Nucleus accumbens (tissue), 56 donors: ENCODE measurements around the gene DNAJA2.
"Not testable (repeated sequence)": the region's sequence is repeated elsewhere in the genome, so short reads cannot be mapped to it uniquely, and the experiment has no call there.

ENCODE experiments used
- DNase-seq, 56 donors: peaks; one replicate each; lab custom pipeline; 2025; lab: John Stamatoyannopoulos, UW

DNAJA2 gene

GRCh38 chr16:46973207-46973995 is at the start of gene DNAJA2:
Gene DNAJA2 (minus strand): TSS chr16:46973674. CDS start chr16:46973572, 102 bp downstream.
- DNase-seq, result peak; percentile 30 to 94 (median 84)

DNA sequence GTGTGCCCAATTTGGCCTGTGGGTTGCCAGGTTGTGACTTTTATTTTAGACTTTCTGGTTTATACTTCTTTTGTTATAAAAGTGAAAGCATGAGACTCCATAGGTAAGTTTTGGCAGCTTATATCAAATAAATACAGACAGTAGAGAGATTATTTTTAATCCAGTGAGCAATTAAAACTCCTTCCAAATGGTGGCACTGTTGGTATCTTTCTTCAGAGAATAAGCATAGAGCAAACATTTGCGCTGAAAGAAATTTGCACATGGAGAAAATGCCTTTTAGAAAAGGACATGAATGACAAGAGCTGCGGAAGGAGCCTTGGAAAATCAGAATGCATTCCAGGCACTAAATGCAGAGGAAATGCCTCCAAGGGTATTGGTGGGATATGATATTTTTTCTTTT is 46.1 kb upstream of the DNAJA2 start:
- DNase-seq, result no peak

GRCh38 chr16:47018223-47018891 is 44.9 kb upstream of the DNAJA2 start:
- DNase-seq, result peak in 11 of 56 donors; percentile 1 to 24 (median 9)

GRCh38 chr16:47017636-47018035 is 44.2 kb upstream of the DNAJA2 start:
- DNase-seq, result no peak

- DNase-seq, result no peak
These were observed 43.2 kb upstream of the DNAJA2 start for GRCh38 chr16:47016700-47017133.

DNA sequence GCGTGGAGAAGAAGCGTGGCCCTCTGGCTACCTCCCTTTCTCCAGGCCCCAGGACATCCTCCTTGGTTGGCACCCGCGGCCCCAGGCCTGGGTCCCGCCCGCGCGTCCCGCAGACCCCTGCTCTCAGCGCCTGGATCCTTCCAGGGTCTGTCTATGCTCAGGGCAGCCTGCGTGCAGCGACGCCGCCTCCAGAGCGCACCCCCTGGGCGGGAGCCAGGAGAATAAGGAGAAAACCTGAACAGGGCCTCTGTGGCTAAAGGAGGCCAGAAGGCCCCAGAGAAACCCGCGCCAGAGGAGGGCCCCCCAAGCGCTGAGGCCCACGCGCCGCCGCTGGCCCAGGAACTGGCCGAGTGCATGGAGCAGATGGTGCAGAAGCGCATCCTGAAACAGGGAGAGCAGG is 40.4 kb upstream of the DNAJA2 start:
- DNase-seq, result no peak

DNA sequence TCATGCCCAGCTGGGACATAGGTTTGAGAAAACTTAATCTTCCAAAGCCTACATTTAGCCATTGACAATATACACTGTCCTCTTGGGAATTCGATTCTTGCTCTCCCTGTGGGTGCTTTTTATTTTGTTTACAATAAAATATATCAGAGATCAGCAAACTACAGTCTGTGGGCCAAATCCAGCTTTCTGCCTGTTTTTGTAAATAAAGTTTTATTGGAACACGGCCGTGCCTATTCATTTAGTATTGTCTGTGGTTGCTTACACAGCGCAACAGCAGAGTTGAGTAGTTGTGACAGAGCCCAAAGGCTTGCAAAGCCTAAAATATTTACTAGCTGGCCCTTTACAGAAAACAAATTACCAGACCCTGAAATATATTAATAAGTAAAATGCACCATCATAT is 39.7 kb upstream of the DNAJA2 start:
- no peak for DNase-seq

DNA sequence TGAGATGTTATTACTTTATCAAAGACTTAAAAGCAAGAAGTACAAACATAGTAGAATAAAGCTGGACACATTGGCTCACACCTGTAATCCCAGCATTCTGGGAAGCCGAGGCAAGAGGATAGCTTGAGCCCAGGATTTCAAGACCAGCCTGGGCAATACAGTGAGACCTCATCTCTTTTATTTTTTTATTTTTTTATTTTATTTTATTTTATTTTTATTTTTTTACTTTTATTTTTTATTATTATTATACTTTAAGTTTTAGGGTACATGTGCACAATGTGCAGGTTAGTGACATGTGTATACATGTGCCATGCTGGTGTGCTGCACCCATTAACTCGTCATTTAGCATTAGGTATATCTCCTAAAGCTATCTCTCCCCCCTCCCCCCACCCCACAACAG is 37.3 kb upstream of the DNAJA2 start:
- DNase-seq, result not testable (repeated sequence)

- no peak for DNase-seq
These were observed 35.1 kb upstream of the DNAJA2 start for GRCh38 chr16:47008612-47009011.

DNA sequence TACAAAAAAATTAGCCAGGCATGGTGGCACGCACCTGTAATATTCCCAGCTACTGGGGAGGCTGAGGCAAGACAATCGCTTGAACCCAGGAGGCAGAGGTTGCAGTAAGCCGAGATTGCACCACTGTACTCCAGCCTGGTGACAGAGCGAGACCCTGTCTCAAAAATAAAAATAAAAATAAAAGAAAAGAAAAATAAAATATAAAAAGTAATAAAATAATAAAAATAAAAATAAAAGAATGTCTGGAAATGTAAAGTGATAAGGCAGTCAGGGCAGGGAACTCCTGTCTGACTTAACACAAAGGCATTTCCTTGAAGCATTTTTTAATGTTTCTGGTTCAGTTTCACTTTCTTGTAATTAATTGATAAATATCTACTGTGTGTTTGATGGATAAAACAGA is 34.7 kb upstream of the DNAJA2 start:
- DNase-seq, result no peak

GRCh38 chr16:47004652-47005051 is 31.2 kb upstream of the DNAJA2 start:
- no peak for DNase-seq

DNA sequence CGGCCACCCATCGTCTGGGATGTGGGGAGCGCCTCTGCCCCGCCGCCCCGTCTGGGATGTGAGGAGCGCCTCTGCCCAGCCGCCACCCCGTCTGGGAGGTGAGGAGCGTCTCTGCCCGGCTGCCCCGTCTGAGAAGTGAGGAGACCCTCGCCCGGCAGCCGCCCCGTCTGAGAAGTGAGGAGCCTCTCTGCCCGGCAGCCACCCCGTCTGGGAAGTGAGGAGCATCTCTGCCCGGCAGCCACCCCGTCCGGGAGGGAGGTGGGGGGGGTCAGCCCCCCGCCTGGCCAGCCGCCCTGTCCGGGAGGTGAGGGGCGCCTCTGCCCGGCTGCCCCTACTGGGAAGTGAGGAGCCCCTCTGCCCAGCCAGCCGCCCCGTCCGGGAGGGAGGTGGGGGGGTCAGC is 26.6 kb upstream of the DNAJA2 start:
- DNase-seq, result not testable (repeated sequence)

GRCh38 chr16:46997844-46998243 is 24.4 kb upstream of the DNAJA2 start:
- DNase-seq, result no peak

- no peak for DNase-seq
These were observed 23.5 kb upstream of the DNAJA2 start for GRCh38 chr16:46996952-46997458.

- DNase-seq, result no peak
These were observed 22.9 kb upstream of the DNAJA2 start for GRCh38 chr16:46996391-46996790.

GRCh38 chr16:46991729-46992704 is 18.5 kb upstream of the DNAJA2 start:
- DNase-seq, result no peak

DNA sequence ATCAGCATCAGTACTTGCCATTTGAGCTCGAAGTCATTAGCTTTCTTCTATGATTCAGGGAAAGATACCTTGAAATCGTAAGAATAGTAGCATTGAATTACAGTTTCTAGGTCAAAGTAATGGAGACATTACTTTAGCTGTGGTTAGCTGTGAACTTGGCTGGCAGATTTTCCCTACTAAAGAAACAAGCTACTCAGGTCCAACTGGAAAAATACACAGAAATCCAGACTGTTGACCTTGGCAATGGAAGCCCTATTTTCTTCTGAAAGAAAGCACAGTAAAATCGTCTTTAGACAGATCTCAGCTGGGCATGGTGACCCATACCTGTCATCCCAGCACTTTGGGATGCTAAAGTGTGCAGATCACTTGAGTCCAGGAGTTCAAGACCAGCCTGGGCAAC is 13.4 kb upstream of the DNAJA2 start:
- no peak for DNase-seq

DNA sequence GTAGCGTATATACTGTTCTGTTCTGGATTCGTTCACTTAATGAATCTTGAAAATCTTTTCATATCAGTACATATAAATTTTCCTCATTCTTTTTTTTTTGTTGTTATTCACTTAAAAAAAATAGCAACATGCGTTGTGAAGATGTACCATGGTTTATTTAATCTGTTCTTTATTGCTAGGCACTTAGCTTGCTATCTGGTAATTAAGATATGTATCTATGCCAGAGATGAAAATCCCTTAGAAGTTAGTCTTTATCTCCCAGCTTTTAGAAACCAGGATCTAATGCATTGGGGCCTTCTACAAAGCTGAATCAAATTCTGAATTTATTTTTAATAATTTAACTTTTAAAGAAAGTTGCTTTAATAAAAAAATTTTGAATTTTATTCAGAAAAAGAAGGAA is 13.0 kb upstream of the DNAJA2 start:
- DNase-seq, result no peak

- DNase-seq, result no peak
These were observed 8.9 kb upstream of the DNAJA2 start for GRCh38 chr16:46982335-46982734.

DNA sequence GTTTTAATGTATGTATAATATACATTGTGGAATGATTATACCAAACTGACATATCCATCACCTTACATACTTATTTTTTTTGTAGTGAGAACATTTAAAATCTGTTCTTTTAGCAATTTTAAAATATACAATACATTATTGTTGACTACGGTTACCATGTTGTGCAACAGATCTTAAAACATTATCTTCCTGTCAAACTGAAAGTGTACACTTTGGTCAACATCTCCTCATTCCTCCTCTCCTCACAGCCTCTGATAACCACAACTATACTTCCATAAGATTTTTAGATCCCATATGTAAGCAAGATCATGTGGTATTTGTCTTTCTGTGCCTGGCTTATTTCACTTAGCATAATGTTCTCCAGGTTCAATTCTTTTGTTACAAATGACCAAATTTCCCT is 7.5 kb upstream of the DNAJA2 start:
- DNase-seq, result no peak

DNA sequence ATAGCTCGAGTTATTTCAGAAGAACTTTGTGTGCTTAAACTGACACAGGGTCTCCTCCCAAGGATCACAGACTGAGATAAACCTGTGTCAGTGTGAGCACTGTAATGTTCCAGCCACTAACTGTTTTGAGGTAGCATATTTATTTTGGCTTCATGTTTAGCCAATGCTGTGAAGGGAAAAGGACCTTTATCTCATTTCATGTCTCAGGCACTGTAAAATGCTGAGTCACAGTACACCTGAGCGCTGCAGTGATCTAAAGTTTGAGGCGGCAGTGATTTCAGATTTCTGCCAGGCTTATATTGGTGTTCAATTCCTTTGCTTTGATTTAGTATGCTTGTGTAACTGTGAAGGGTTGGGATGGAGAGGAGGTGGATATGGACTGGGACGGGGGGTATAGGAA is 3.1 kb upstream of the DNAJA2 start:
- peak in 3 of 56 donors; percentile 2 to 12 (median 5) for DNase-seq
